MV-4-11 (cell line): ENCODE measurements around the gene SLC31A1.
"Not testable (repeated sequence)": the region's sequence is repeated elsewhere in the genome, so short reads cannot be mapped to it uniquely, and the experiment has no call there.

Experiments
- DNase-seq: peaks from one replicate; lab custom pipeline; 2025; lab: John Stamatoyannopoulos, UW

The SLC31A1 gene

DNA sequence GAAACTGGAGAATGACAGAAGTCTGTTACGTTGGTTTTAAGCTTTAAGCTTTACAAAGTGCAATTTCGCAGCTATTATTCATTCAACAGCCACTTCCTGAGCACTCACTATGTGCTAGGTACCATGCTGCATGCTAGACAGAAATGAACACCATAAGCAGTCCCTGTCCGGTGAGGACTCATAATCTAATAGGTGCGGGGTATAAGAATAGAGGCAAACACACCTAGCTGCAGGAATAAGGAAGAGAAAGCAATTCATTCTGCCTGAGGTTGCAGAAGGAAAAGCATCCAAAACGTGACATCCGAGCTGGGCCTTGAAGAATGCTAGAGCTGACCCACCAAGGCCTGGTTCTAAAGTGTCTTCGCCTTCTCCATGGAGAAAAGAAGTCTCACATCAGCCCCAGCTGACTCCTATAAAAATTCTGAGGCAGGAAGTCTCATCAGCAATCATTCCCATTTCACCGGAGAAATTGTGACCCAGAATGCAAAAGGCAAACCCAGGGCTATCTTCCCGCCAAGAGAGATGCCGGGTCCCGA, 809 bp upstream of the SLC31A1 start:
- no peak for DNase-seq

DNA sequence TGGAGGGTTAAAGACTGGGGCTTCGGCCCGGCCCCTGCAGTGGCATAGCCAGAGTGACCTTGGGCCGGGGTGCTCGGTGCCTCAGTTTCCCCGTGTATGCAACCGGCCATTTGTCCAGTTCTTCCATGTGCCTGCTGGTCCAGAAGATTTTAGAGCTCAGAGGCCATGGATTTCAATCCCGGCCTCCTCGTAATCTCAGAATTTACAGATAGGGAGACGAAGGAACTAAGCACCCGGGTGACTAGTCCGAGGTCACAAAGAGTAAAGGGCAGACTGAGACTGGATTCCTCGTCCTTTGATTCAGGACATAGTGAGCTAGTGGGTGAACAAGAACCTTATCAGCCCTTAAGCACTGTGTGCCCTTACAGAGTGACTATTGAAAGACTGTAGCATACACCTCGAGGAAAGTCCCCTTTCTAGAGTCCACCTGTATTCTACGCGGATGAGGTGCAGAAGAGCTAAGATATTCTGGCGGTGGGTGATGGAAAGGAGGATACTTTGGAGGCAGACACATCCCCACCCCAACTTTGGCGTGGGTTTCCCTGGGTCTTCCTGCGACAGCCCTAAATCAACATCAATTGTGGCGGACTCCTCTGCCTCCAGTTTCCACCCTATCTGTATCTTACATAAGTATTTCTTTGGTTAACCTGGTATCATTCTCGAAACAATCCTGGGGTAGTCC, 597 bp downstream of the SLC31A1 start:
- no peak for DNase-seq

DNA sequence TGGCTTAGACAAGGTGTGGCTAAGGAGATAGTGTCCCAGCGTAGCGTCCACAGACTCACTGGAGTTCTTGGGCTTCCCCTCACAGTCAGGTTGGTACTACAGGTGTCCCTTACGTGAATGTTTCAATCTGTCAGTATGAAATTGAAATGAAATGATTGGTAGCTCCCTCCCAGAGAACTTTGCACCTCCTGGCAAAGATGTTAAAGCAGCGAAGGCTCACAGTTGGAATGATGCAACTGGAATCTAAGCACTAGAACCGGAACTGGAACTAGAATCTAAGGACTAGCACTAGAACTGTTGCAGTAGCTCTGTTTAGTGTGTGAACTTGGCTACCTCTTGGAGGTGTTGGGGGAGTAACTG, 1.1 kb downstream of the SLC31A1 start:
- DNase-seq = peak; percentile 76

DNA sequence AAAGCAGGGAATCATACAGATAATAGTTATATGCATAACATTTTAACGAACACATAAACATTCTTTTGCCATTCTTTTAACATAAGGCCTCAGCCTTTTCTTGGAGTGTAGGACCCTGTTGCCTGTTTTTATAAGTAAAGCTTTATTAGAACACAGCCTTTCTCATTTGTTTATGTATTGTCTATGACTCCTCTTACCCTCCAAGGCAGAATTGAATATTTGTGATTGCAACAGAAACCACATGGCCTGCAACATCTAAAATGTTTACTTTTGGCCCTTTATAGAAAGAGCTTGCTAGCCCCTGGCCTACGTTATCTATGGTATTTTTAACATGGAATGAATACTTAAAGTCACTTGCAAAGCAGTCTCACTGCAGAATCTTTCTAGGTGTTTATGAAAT, 2.6 kb downstream of the SLC31A1 start:
- DNase-seq = no peak

DNA sequence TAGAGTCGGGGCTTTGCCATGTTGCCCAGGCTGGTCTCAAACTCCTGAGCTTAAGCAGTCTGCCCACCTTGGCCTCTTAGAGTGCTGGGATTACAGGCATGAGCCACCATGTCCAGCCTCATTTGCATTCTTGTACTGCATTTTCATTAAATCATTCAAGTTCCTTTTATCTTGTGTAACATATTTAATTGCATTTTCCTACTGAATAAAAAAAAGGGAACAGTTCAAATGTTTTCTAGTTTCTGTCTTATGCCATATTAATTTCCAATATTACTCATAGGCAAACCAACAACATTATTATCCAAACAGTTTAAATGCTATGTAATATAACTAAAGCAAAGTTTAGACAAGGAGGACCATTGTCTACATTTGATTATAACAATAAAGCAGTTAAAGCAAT, 6.1 kb downstream of the SLC31A1 start:
- no peak for DNase-seq

DNA sequence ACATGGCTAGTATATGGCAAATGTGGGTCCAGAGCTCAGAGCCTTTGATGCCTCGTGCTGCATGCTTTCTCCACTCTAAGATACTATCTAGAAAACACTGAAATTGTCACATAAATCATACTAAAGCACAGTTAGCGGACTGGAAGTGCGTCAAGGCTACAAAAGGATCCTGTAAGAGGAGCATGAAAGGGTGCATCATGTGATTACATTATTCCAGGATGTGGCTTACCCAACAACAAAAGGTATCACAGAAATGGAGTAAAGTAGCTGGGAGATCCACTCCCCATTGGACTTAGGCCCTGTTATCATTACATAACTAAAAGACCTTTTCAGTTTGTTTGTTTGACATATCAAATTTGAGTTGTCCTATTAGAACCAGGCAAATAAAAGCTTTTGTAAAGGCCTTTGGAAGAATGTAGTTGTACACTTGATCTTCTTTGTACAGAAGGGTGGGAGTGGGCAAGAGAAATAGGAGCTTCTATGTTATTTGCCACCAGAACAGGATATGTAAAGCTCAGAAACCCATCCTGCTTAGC, 6.9 kb downstream of the SLC31A1 start:
- DNase-seq = no peak

DNA sequence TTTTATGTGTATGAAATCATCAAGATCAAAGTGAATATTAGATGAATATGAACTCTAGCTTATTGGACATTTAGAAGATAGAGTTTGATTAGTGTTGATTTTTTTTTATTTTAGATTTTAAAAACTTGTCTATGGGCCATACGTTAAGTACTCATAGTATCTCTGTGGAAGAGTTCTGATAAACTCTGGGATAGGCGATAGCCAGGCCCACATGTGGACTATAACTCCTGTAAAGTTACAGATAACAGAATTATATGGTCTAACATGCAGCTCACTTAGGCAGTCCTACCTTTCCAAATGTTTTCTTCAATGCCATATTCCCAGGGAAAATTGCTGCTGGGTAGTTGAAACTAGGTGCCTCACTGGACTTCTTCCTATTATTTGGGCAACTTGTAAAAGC, 10.4 kb downstream of the SLC31A1 start:
- no peak for DNase-seq

DNA sequence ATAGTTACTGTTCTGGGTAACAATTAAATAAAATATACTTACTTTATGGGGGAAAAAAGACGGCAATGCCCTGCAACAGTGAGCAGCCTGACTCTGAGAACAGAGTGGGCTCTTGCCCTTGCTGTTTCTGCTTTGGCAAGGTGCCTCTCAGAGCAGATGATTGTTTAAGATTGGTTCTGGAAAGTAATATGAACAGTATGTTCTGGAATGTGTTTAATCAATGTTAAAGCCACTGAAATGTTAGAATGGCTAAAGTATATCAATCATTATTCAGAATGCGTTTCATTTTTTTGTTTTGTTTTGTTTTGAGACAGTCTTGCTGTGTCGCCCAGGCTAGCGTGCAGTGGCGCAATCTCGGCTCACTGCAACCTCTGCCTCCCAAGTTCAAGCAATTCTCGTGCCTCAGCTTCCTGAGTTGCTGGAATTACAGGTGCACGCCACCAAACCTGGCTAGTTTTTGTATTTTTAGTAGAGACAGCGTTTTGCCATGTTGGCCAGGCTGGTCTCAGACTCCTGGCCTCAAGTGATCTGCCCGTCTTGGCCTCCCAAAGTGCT, 14.4 kb downstream of the SLC31A1 start:
- DNase-seq = not testable (repeated sequence)

DNA sequence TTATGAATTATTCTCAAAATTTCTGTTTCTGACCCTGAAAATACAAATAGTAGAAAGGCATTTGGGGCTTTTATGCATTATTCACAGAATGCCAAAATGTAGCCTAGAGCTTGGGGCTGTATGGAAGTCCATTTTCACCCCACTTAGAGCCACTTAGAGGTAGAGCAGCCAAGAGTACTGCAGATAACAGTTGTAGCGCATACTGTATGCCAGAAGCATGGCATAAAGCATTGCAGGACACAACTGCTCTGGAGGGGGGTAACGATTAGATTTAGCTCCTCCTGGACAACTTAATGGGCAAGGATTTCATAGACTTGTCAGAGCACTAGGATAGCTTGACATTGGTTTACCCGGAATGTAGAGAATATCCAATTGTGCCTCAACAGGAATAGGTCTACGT, 15.7 kb downstream of the SLC31A1 start:
- no peak for DNase-seq

DNA sequence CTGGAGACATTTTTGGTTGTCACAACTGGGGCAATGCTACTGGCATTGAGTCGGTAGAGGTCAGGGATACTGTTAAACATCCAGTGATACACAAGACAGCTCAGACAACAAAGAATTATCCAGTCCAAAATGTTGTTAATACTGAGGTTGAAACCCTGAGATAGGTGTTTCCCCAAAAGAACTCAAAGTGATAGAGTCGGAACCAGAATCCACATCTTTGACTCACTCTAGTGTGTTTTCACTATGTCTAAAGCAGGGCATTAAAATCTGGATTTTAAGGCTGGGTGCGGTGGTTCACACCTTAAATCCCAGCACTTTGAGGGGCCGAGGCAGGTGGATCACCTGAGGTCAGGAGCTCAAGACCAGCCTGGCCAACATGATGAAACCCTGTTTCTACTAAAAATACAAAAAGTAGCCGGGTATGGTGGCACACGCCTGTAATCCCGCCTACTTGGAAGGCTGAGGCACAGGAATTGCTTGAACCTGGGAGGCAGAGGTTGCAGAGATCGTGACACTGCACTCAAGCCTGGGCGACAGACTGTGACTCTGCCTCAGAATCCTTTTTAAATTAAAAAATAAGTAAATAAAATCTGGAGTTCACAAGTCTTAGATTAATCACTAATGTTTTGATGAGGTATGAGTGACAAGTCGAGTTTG, 17.0 kb downstream of the SLC31A1 start:
- no peak for DNase-seq

DNA sequence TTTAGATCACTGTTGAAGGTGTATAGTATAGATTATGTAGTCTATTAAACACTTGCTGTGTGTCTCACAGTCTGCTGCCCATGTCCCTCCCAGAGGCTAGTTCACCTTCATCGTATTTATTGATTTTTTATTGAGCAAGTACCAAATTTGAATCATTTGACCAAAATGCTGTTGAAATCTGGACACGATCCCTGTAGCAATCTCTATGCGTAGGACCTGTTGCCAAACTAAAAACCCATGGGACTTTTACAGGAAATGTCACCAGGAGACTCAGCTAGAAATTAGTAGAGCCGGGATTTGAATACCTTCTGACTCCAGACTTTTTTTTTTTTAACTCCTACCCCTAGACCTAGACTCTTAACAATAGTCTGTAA, 17.5 kb downstream of the SLC31A1 start:
- DNase-seq = no peak

DNA sequence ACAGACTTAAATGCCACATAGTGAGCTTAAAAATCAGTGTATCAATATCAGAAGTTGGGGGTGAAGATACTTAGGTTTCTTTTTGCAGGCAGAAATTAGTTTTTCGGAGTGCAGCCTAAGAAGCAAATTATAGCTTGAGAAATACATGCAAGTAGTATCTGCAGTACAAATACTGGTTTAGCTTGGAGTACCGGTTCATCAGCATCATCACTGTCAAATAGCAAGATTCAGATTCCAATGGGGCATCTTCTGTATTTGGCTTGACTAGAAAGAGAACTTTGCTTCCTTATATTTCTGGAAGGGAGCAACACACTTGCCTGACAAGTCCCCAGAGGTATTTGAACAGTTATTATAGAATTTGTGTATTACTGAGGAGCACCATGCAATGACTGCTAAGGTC, 19.8 kb downstream of the SLC31A1 start:
- DNase-seq = no peak

DNA sequence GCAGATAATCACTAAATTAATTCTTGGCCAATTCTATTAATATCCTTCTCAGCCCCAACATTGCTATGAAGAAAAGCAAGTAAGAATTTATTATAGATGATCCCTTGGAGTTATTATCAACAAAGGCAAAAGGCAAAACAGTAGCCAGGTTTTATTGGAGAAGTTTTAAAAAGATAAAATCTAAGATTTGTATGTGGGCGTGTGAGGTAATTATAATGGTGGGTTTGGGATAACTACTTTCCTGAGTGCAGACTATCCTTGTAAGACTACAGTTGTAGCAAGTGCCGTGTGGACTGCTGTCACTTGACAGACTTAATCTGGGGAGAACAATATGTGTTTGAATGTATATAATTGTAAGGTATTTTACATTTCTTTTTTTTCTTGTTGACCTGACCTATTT, 23.2 kb downstream of the SLC31A1 start:
- no peak for DNase-seq

DNA sequence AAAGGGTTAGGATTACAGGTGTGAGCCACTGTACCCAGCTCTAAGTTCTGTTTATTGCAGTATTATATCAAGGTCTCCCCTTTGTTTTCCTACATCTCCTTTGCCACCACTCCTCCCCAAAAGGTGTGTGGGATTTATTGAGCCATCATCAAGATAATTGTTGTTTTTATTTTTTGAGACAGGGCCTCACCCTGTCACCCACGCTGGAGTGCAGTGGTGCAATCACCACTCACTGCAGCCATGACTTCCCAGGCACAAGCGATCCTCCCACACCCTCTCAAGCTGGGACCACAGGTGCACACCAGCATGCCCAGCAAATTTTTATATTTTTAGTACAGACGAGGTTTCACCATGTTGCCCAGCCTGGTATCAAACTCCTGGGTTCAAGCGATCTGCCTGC, 24.6 kb downstream of the SLC31A1 start:
- no peak for DNase-seq

DNA sequence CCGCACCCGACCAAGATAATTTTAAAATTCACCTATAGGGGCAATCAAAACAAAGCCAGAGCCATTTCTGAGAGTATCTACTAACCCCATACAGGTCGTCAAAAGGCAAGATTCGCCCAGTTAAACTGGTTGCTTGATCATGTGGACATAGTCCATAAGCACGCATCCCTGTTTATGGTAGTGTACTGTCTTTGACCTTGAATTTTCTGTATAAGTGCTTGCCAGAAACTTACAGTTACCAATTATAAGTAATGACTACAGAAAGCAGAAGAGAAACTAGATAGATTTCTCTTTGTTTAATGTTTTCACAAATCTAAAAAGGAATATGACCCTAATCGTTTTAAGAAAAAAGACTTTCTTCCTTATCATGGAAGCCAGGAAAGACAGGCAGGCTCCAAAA, 25.6 kb downstream of the SLC31A1 start:
- DNase-seq = peak; percentile 65

DNA sequence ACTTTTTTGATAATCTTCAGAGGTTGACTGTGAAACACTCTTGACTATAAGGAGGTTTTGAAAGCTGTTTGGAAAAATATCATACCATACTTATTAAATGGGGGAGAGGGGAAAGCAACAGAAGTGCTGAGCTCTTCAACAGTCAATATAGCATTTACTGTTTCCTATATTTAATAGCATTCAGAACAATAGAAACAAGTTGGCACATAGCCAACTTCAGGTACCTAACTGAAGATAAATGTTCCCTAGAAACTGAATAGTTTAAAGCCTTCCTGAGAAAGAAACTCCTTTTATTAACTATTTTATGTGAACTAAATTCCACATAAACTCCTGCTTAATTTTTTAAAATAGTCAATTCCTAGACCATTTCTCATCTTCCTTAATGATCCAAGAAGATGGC, 26.3 kb downstream of the SLC31A1 start:
- DNase-seq = no peak

DNA sequence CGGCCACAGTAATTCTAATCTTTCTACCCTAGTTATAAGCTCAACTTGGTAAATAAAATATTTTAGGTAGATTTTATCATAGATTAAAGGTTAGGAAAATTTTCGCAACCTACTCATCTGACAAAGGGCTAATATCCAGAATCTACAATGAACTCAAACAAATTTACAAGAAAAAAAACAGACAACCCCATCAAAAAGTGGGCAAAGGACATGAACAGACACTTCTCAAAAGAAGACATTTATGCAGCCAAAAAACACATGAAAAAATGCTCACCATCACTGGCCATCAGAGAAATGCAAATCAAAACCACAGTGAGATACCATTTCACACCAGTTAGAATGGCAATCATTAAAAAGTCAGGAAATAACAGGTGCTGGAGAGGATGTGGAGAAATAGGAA, 28.3 kb downstream of the SLC31A1 start:
- not testable (repeated sequence) for DNase-seq

DNA sequence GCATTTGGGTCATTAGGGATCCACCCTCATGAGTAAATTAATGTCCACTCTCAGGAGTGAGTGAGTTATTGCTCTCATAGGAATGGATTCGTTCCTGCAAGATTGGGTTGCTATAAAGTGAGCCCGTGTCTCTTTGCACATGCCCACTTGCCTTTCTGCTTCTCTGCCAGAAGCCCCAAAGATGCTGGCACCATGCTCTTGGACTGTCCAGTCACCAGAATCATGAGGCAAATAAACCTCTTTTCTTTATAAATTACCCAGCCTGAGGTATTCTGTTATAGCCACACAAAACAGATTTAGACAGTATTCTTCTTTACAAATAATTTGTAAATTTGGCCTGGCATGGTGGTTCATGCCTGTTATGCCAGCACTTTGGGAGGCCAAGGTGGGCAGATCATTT, 29.5 kb downstream of the SLC31A1 start:
- no peak for DNase-seq

DNA sequence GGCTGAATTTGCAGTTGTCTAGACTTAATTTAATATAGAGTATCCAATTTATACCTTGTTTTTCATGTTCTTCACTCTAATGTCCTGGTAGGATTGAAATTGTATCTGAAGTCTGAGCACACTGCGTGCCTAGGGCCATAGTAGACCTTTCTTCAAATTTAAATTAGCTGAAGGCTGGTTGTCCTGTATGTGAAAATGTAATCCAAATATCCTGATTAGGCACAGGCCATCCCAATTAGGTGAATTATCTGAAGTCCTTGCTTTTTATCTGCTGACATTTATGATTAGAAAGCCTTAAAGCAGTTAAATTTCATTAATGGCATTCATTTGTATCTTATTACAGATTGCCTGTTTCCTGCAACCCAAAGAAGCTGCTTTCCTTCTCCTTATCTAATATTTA, 33.6 kb downstream of the SLC31A1 start:
- DNase-seq = no peak

DNA sequence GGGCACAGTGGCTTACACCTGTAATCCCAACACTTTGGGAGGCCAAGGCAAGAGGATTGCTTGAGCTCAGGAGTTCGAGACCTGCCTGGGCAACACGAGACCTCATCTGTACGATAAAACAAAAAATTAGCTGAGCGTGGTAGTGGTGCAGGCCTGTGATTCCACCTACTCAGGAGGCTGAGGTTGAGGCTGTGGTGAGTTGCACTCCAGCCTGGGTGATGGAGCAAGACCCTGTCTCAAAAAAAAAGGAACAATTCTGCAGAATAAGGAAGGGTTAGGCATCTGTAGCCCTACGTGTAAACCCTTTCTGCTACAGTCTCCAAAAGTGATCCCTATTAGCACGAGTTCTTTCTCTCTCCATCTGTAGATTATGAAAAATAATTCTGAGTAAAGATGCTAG, 34.1 kb downstream of the SLC31A1 start:
- peak; percentile 68 for DNase-seq

DNA sequence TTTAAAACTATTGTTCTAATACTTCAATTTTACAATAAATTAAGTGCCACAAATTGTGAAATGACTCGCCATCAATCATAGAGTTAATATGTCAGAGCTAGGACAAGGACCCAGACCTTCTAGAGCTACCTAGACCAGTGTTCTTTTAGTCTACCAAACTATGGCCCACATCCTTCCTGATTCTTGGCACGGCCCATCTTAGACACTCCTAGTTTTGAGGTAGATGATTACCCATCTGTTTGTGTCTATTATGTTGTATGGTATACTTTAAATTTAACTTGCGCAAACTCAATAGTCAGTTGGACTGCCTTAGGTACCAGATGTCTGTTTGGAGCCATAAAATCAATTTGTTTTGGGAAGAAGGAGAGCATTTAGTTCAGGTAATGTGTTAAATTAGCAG, 36.5 kb downstream of the SLC31A1 start:
- no peak for DNase-seq

DNA sequence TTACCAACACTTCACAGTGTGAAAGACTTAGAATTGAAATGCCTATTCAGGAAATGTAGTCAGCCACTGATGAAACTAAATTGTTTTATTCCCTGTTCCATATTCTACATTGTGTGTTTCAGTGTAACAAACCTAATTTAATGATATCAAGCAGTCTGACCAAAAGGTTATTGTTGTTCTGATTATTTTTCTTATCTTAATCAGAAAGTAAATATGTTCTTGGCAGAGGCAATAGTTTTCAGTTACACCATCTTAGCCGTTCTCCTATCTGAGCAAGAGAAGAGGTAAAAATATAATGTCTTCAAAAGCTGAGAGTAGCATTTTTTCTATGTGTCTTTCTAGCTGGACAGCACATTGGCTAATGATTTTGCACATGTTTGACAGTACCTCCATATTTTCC, 36.9 kb downstream of the SLC31A1 start:
- no peak for DNase-seq

DNA sequence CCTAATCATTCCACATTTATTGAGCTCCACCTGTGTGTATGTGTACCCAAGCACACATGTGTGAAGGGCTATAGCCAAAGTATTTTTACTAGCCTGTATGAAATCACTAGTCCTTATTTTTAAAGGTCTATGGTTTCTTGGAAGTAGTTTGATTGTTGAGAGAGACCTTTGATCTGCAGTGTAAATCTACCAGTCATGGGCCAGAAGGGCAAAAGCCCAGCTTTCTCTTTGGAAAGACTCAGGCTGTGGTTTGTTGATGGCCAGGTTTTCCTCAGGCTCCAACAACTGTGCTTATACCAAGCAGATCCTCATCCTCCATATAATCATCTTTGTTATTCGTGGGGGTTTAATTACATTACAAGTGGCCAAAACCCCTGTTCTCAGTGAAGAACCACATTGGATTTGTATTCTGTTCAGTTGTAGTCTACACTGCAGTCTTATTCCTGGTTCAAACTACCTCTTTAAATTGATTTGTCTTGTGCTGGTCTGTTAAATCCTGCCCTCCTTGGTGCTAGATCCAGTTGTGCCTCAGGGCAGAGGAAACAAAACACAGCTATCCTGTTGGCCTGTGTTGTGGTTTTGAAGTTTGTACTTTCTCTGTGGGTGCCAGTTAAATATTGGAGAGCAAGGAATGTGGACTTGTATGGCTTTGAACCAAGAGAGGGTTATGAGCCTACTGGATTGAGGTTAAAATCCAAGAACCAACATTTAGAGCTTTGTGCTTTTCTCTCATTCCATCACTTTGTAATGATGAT, 40.8 kb downstream of the SLC31A1 start:
- DNase-seq = no peak
